ENCODE results near the gene MED12L.

Gene MED12L

GRCh38 chr3:151468284-151468917, 382.9 kb downstream of the MED12L start:
- peak; percentile 80 for DNase-seq (ENCODE audit: low read depth)
- TF ChIP-seq CTCF (IDR thresholded peaks at IDR 0.05; ENCODE audit: low read length, missing control alignments): peak; percentile 98
- no peak overlapping the region for H3K4me3 ChIP-seq (replicated peaks; ENCODE audit: low read depth, low read length)

GRCh38 chr3:151476344-151477018, 391.0 kb downstream of the MED12L start:
- no peak for DNase-seq (ENCODE audit: low read depth)
- TF ChIP-seq CTCF (IDR thresholded peaks at IDR 0.05; ENCODE audit: low read length, missing control alignments): no peak
- no peak overlapping the region for H3K4me3 ChIP-seq (replicated peaks; ENCODE audit: low read depth, low read length)

GRCh38 chr3:151477591-151478334, 392.3 kb downstream of the MED12L start:
- TF ChIP-seq CTCF (IDR thresholded peaks at IDR 0.05; ENCODE audit: low read length, missing control alignments): no peak
- no peak overlapping the region for H3K4me3 ChIP-seq (replicated peaks; ENCODE audit: low read depth, low read length)
- peak; percentile 23 for DNase-seq (ENCODE audit: low read depth)

- peak; percentile 22 for DNase-seq (ENCODE audit: low read depth)
- no peak for TF ChIP-seq CTCF (IDR thresholded peaks at IDR 0.05; ENCODE audit: low read length, missing control alignments)
- no peak overlapping the region for H3K4me3 ChIP-seq (replicated peaks; ENCODE audit: low read depth, low read length)
Measured at GRCh38 chr3:151478335-151478697, 392.9 kb downstream of the MED12L start.

GRCh38 chr3:151479452-151479851, 394.0 kb downstream of the MED12L start:
- TF ChIP-seq CTCF (IDR thresholded peaks at IDR 0.05; ENCODE audit: low read length, missing control alignments): no peak
- no peak overlapping the region for H3K4me3 ChIP-seq (replicated peaks; ENCODE audit: low read depth, low read length)
- DNase-seq (ENCODE audit: low read depth): no peak

- H3K4me3 ChIP-seq (replicated peaks; ENCODE audit: low read depth, low read length): no peak overlapping the region
- no peak for DNase-seq (ENCODE audit: low read depth)
- TF ChIP-seq CTCF (IDR thresholded peaks at IDR 0.05; ENCODE audit: low read length, missing control alignments): no peak
Measured at GRCh38 chr3:151480492-151480891, 395.0 kb downstream of the MED12L start.

Measured in fibroblast of pulmonary artery (primary cell).